HepG2 (cell line): ENCODE measurements around the gene SHE. TPM values are rescaled to one million over a fixed set of nuclear protein-coding genes. Genes with fewer than 3 reads are reported as not detected.

ENCODE experiments used
- ARHGAP35 ChIP-seq: sonication (generic); formaldehyde crosslinking; IDR thresholded peaks from 2 replicates; pipeline ENCODE4 v1.9.0; 2022; ENCODE audit warnings: mild to moderate bottlenecking, inconsistent platforms, moderate library complexity, missing genetic modification reagents, borderline replicate concordance
- CREB3 ChIP-seq: sonication (generic); formaldehyde crosslinking; IDR thresholded peaks from 2 replicates; pipeline ENCODE4 v1.5.0; 2020; ENCODE audit warnings: missing genetic modification reagents
- DPF2 ChIP-seq: sonication (generic); formaldehyde crosslinking; IDR thresholded peaks from 2 replicates; pipeline ENCODE4 v1.4.0; 2020; ENCODE audit warnings: mild to moderate bottlenecking, low read depth, missing genetic modification reagents, borderline replicate concordance
- ERF ChIP-seq: IDR thresholded peaks from 2 replicates; pipeline ENCODE4 v1.6.1; 2018; ENCODE audit warnings: missing biosample characterization, missing genetic modification reagents
- MTA3 ChIP-seq: sonication (generic); formaldehyde crosslinking; IDR thresholded peaks from 2 replicates; pipeline ENCODE4 v1.4.0; 2020; ENCODE audit warnings: missing genetic modification reagents
- NR3C1 ChIP-seq: sonication (generic); formaldehyde crosslinking; IDR thresholded peaks from 2 replicates; pipeline ENCODE4 v1.4.0; 2020; ENCODE audit warnings: missing genetic modification reagents
- PCBP2 ChIP-seq: fragments of 200-400 bp; formaldehyde crosslinking; optimal IDR thresholded peaks from 2 replicates; pipeline ENCODE3; 2018; ENCODE audit warnings: low read length, low read depth; ENCODE audit not compliant: poor library complexity, severe bottlenecking
- SRSF4 ChIP-seq: fragments of 200-400 bp; formaldehyde crosslinking; IDR thresholded peaks from one replicate; pipeline ENCODE4 v1.6.1; 2018; ENCODE audit warnings: mild to moderate bottlenecking, low read depth, low read length, moderate library complexity; ENCODE audit not compliant: poor library complexity, severe bottlenecking
- TP53 ChIP-seq: sonication (generic); formaldehyde crosslinking; conservative IDR thresholded peaks from 2 replicates; pipeline ENCODE4 v1.4.0; 2020; ENCODE audit warnings: missing genetic modification reagents
- YY1 ChIP-seq: IDR thresholded peaks from 2 replicates; pipeline ENCODE4 v1.6.1; 2011; ENCODE audit warnings: low read length, low read depth, moderate library complexity, mild to moderate bottlenecking; ENCODE audit not compliant: insufficient read depth, insufficient replicate concordance
- ZBTB20 ChIP-seq: sonication (generic); formaldehyde crosslinking; IDR thresholded peaks from 2 replicates; pipeline ENCODE4 v1.8.1; 2023; ENCODE audit warnings: missing genetic modification reagents, low read depth, mild to moderate bottlenecking, borderline replicate concordance
- ZBTB34 ChIP-seq: sonication (generic); formaldehyde crosslinking; IDR thresholded peaks from 2 replicates; pipeline ENCODE4 v1.8.0; 2022; ENCODE audit warnings: mild to moderate bottlenecking, missing genetic modification reagents
- ZBTB46 ChIP-seq: sonication (generic); formaldehyde crosslinking; IDR thresholded peaks from 2 replicates; pipeline ENCODE4 v1.4.0; 2020; ENCODE audit warnings: mild to moderate bottlenecking, missing genetic modification reagents, borderline replicate concordance
- ZFP36 ChIP-seq: fragments of 150-350 bp; IDR thresholded peaks from 2 replicates; pipeline ENCODE4 v1.6.1; 2018; ENCODE audit warnings: borderline replicate concordance, low read length, low read depth; ENCODE audit not compliant: partially characterized antibody
- ZNF17 ChIP-seq: sonication (generic); formaldehyde crosslinking; IDR thresholded peaks from 2 replicates; pipeline ENCODE4 v1.5.0; 2020; ENCODE audit warnings: mild to moderate bottlenecking, missing genetic modification reagents
- ZNF224 ChIP-seq: sonication (generic); formaldehyde crosslinking; IDR thresholded peaks from 2 replicates; pipeline ENCODE4 v1.5.0; 2020; ENCODE audit warnings: mild to moderate bottlenecking, missing genetic modification reagents
- ZNF503 ChIP-seq: sonication (generic); formaldehyde crosslinking; IDR thresholded peaks from 2 replicates; pipeline ENCODE4 v1.4.0; 2020; ENCODE audit warnings: missing genetic modification reagents
- ZNF572 ChIP-seq: sonication (generic); formaldehyde crosslinking; IDR thresholded peaks from 2 replicates; pipeline ENCODE4 v1.5.1; 2020; ENCODE audit warnings: mild to moderate bottlenecking, missing genetic modification reagents
- ZNF615 ChIP-seq: sonication (generic); formaldehyde crosslinking; IDR thresholded peaks from 2 replicates; pipeline ENCODE4 v1.5.0; 2020; ENCODE audit warnings: mild to moderate bottlenecking, missing genetic modification reagents, borderline replicate concordance
- ZNF777 ChIP-seq: sonication (generic); formaldehyde crosslinking; IDR thresholded peaks from 2 replicates; pipeline ENCODE4 v1.4.0; 2020; ENCODE audit warnings: missing genetic modification reagents
- ZNF781 ChIP-seq: sonication (generic); formaldehyde crosslinking; IDR thresholded peaks from 2 replicates; pipeline ENCODE4 v1.5.1; 2020; ENCODE audit warnings: borderline replicate concordance, mild to moderate bottlenecking, missing genetic modification reagents; ENCODE audit errors: not compliant biosample characterization
- ZNF788 ChIP-seq: sonication (generic); formaldehyde crosslinking; IDR thresholded peaks from 2 replicates; pipeline ENCODE4 v1.5.0; 2020; ENCODE audit warnings: mild to moderate bottlenecking, missing genetic modification reagents, borderline replicate concordance
- ZSCAN20 ChIP-seq: sonication (generic); formaldehyde crosslinking; IDR thresholded peaks from 2 replicates; pipeline ENCODE4 v1.4.0; 2020; ENCODE audit warnings: missing genetic modification reagents, mild to moderate bottlenecking, borderline replicate concordance
- polyA plus RNA-seq, 8 experiments: library from polyadenylated mRNA; depleted of rRNA in 3 of 8; stranded (reverse) in 7 of 8; unstranded in 1 of 8; fragments of >200 nt; fragmentation: Illumina TruSeq in 4 of 8; extraction: Trizol in 4 of 8; gene quantifications; 2 replicates each; pipeline versions ENCODE4 v1.2.1 to v1.2.3, GENCODE V29; 2011 to 2016; ENCODE audit warnings: low read depth in 4 of 8, missing spikeins in 1 of 8, mixed read lengths in 1 of 8; ENCODE audit not compliant: insufficient read depth in 1 of 8
- total RNA-seq, 5 experiments: library from RNA; depleted of rRNA; stranded (reverse); fragments of >200 nt; fragmentation: Illumina TruSeq; extraction: Trizol; gene quantifications; 2 replicates each; pipeline ENCODE4 v1.2.3, GENCODE V29; 2016; ENCODE audit warnings: low read depth in 1 of 5

SHE gene
- total and polyA plus RNA-seq, 2 of the 13 experiments (the other 11 are each of a cell fraction or from before 2014, with no cell fraction given): not detected

GRCh38 chr1:154469844-154470560 lies 32.2 kb downstream of the SHE start (continued):
- TF ChIP-seq ZBTB46 (CRISPR knock-in tag) (no peak), ARHGAP35 (no peak), ZNF224 (no peak), ZFP36 (no peak), CREB3 (CRISPR knock-in tag) (no peak), NR3C1 (no peak), PCBP2 (no peak), ZBTB34 (CRISPR knock-in tag) (no peak), MTA3 (no peak), ERF (CRISPR knock-in tag) (peak; percentile 81), SRSF4 (no peak), ZBTB20 (no peak), ZNF615 (CRISPR knock-in tag) (no peak), YY1 (no peak), ZNF17 (CRISPR knock-in tag) (no peak), ZNF503 (CRISPR knock-in tag) (no peak), ZSCAN20 (no peak), ZNF788 (CRISPR knock-in tag) (no peak), ZNF777 (CRISPR knock-in tag) (no peak), TP53 (CRISPR knock-in tag) (no peak), DPF2 (CRISPR knock-in tag) (no peak), ZNF781 (CRISPR knock-in tag) (no peak), ZNF572 (CRISPR knock-in tag) (no peak)
